OCI-LY3 (cell line): Measurements from ENCODE around the gene LOX.

Experiments used
- H2AFZ ChIP-seq: fragments of 200-600, 300-600 bp; shearing (Covaris generic); 2 replicates; pipeline ENCODE4 v1.6.0; 2014; ENCODE audit warnings: antibody characterized with exemption, low read depth, low read length
- H3K27ac ChIP-seq: fragments of 200-600, 300-600 bp; sonication (generic); 2 replicates; pipeline ENCODE4 v1.5.1; 2014; ENCODE audit warnings: mild to moderate bottlenecking, low read length, moderate library complexity, mixed read lengths
- H3K27me3 ChIP-seq: fragments of 200-600, 300-600 bp; sonication (generic); 2 replicates; pipeline ENCODE4 v1.6.1; 2014; ENCODE audit warnings: low read depth, low read length, mixed read lengths
- H3K36me3 ChIP-seq: fragments of 200-600, 300-600 bp; sonication (generic); replicated peaks from 2 replicates; pipeline ENCODE3; 2014; ENCODE audit warnings: low read depth, low read length, mixed read lengths
- H3K4me1 ChIP-seq: fragments of 300-600, 200-600 bp; sonication (generic); 2 replicates; pipeline ENCODE4 v1.6.1; 2014; ENCODE audit warnings: low read length, mixed read lengths
- H3K4me2 ChIP-seq: fragments of 200-600, 300-600 bp; sonication (generic); 2 replicates; pipeline ENCODE4 v1.6.1; 2014; ENCODE audit warnings: low read length, mixed read lengths
- H3K4me3 ChIP-seq: fragments of 300-600, 200-600 bp; sonication (generic); 2 replicates; pipeline ENCODE4 v1.5.1; 2014; ENCODE audit warnings: antibody characterized with exemption, mild to moderate bottlenecking, low read length, moderate library complexity
- H3K79me2 ChIP-seq: fragments of 300-600, 200-600 bp; shearing (Covaris generic); 2 replicates; pipeline ENCODE4 v1.6.1; 2014; ENCODE audit warnings: mild to moderate bottlenecking, low read length, mixed read lengths
- H3K9ac ChIP-seq: fragments of 300-600, 200-600 bp; shearing (Covaris generic); 2 replicates; pipeline ENCODE4 v1.6.0; 2014; ENCODE audit warnings: mild to moderate bottlenecking, low read length, moderate library complexity
- H3K9me3 ChIP-seq: fragments of 200-600, 300-600 bp; shearing (Covaris generic); 2 replicates; pipeline ENCODE4 v1.6.1; 2014; ENCODE audit warnings: low read length, mixed read lengths; ENCODE audit not compliant: insufficient read depth
- H4K20me1 ChIP-seq: fragments of 200-600, 300-600 bp; sonication (generic); 2 replicates; pipeline ENCODE4 v1.6.1; 2016; ENCODE audit warnings: low read length, mixed read lengths; ENCODE audit not compliant: insufficient read depth
- EZH2phosphoT487 ChIP-seq: fragments of 200-600 bp; shearing (Covaris generic); IDR thresholded peaks from 2 replicates; pipeline ENCODE4 v1.6.1; 2018; ENCODE audit warnings: antibody characterized with exemption, mixed run types, low read depth
- TF ChIP-seq, protein P1 (sequence below): fragments of 200-600, 300-600 bp; sonication (generic); IDR thresholded peaks from 2 replicates; pipeline ENCODE4 v1.5.1; 2014; ENCODE audit warnings: antibody characterized with exemption, low read length, low read depth

The LOX gene

DNA sequence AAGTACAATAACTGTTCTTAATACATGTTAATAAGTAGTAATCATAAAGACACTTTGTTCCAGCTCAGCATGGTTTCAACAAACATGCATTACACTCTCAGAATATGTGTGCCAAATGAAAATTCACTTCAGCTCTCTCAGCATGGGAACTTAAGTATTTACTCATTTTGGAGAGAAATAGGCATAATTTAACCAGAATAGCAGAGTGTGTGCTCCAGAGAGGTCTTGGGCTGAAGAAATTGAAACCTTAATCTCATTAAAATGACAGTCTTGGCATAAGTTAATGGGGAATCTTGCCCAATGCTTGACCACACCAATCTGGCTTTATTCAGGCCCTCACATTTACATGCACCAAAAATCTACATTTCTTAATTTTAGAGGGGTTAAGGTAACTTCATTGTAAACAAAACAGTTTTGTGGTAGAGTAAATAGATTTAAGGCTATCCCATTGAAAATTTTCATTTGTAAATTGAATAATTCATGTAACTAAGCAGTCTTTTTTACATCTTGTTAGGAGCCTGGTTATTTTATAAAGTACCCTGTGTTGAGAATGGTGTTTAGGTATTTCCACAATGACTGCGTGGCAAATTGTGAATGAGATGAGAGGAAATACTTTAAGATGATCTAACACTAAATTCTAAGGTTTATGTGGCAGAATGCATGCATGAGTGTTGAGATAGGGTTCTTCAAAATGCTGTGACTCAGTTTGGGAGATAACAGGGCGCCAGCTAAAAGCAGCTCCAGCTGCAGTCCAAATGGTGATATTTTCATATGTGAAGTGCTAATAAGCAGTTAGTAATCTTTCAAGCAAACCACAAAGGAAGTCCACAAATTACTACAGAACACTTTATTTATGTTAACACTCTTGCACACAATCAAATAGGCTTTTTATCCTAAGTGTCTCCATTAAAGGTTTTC, 11.3 kb upstream of the LOX start:
- Histone ChIP-seq H3K79me2 (no peaks in the 10 kb centered on the region), H4K20me1 (no peaks in the 10 kb centered on the region), H3K4me2 (no peak overlapping the region), H3K9ac (no peak overlapping the region), H3K4me3 (no peak overlapping the region), H3K4me1 (peaks cover 3% of the 10 kb centered on the region; the same call in 1 of the 2 replicates), H3K9me3 (no peaks in the 10 kb centered on the region), H2AFZ (no peak overlapping the region), H3K27me3 (no peaks in the 10 kb centered on the region), H3K27ac (no peak overlapping the region), H3K36me3 (no peaks in the 10 kb centered on the region)
- TF ChIP-seq EZH2phosphoT487: no peak
- TF ChIP-seq, protein P1, sequence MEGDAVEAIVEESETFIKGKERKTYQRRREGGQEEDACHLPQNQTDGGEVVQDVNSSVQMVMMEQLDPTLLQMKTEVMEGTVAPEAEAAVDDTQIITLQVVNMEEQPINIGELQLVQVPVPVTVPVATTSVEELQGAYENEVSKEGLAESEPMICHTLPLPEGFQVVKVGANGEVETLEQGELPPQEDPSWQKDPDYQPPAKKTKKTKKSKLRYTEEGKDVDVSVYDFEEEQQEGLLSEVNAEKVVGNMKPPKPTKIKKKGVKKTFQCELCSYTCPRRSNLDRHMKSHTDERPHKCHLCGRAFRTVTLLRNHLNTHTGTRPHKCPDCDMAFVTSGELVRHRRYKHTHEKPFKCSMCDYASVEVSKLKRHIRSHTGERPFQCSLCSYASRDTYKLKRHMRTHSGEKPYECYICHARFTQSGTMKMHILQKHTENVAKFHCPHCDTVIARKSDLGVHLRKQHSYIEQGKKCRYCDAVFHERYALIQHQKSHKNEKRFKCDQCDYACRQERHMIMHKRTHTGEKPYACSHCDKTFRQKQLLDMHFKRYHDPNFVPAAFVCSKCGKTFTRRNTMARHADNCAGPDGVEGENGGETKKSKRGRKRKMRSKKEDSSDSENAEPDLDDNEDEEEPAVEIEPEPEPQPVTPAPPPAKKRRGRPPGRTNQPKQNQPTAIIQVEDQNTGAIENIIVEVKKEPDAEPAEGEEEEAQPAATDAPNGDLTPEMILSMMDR: no peak

DNA sequence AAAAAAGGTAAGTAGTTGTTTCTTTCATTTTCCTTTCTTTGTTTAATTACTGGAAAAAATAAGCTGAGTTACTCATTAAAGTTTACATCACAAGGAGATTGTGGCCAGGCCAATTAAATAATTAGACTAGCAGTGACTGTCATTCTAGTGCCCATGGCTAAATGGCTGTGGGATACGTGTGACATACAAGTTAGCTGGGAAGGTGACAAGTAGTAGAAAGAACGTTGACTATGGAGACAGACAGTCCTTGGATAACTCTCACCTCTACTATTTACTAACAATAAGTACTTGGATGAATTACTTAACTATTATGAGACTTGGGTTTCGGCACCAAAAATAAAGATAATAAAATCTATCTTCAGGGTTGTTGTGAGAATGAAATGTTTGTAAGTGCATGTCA, 7.0 kb upstream of the LOX start:
- Histone ChIP-seq H3K9me3 (no peaks in the 10 kb centered on the region), H3K4me3 (no peak overlapping the region), H4K20me1 (no peaks in the 10 kb centered on the region), H2AFZ (no peak overlapping the region), H3K4me2 (no peak overlapping the region), H3K79me2 (no peaks in the 10 kb centered on the region), H3K4me1 (peaks cover 3% of the 10 kb centered on the region; the same call in 1 of the 2 replicates), H3K36me3 (no peaks in the 10 kb centered on the region), H3K27ac (no peak overlapping the region), H3K9ac (no peak overlapping the region), H3K27me3 (no peaks in the 10 kb centered on the region)
- no peak for TF ChIP-seq EZH2phosphoT487
- TF ChIP-seq, protein P1: no peak

DNA sequence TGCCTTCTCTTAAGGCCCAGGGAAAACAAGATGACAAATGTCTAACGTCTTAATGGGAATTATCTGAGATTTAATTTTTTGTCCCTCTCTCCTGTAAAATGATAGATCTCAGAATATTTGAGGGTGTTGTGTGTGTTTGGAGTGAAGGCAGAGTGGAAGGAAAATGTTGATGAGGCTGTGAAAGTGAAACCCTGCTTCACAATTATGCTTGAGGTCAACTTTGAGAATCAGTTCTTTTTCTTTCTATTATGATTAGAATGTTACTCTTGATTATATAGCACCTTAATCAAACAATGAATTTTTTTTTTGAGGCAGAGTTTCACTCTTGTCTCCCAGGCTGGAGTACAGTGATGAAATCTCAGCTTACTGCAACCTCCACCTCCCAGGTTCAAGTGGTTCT, 5.5 kb upstream of the LOX start:
- no peak overlapping the region for H3K4me3 ChIP-seq
- no peak overlapping the region for H3K27ac ChIP-seq
- TF ChIP-seq EZH2phosphoT487: no peak
- TF ChIP-seq, protein P1: no peak
- H3K36me3 ChIP-seq: no peaks in the 10 kb centered on the region
- no peak overlapping the region for H3K9ac ChIP-seq
- H3K27me3 ChIP-seq: no peaks in the 10 kb centered on the region
- H3K9me3 ChIP-seq: no peaks in the 10 kb centered on the region
- H4K20me1 ChIP-seq: no peaks in the 10 kb centered on the region
- H2AFZ ChIP-seq: no peak overlapping the region
- H3K79me2 ChIP-seq: no peaks in the 10 kb centered on the region
- H3K4me1 ChIP-seq: no peaks in the 10 kb centered on the region
- no peak overlapping the region for H3K4me2 ChIP-seq

DNA sequence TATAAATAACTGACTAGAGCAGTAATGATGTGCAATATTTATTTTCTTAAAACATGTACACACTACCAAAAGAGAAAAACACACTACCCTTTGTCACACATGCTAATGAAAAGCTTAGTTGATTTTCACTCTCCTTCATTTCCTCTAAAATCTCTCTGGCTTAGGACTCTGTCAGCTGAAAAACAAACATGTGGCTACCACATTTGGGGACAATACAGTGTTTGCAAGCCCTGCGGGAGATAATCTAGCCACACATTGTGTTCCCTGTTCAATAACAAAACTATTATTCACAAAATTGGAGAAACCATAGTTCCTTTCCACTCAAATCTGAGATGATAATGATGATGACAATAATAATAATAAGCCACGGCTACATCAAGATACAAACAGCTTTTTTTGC, 3.5 kb upstream of the LOX start:
- Histone ChIP-seq H3K4me2 (no peak overlapping the region), H3K9ac (no peak overlapping the region), H3K36me3 (no peaks in the 10 kb centered on the region), H3K27me3 (no peaks in the 10 kb centered on the region), H2AFZ (no peak overlapping the region), H4K20me1 (no peaks in the 10 kb centered on the region), H3K79me2 (no peaks in the 10 kb centered on the region), H3K27ac (no peak overlapping the region), H3K9me3 (no peaks in the 10 kb centered on the region), H3K4me1 (no peaks in the 10 kb centered on the region), H3K4me3 (no peak overlapping the region)
- TF ChIP-seq, protein P1: no peak
- no peak for TF ChIP-seq EZH2phosphoT487
